HG03159 (cell line): ENCODE measurements around the gene UST.
"Not testable (repeated sequence)": the region's sequence is repeated elsewhere in the genome, so short reads cannot be mapped to it uniquely, and the experiment has no call there.

Experiments used
- ATAC-seq: cut with Tn5 transposase; IDR thresholded peaks from one replicate; pipeline ENCODE4 v1.9.1; 2021; ENCODE audit warnings: mild to moderate bottlenecking, moderate library complexity; ENCODE audit not compliant: unreplicated experiment

UST gene

DNA sequence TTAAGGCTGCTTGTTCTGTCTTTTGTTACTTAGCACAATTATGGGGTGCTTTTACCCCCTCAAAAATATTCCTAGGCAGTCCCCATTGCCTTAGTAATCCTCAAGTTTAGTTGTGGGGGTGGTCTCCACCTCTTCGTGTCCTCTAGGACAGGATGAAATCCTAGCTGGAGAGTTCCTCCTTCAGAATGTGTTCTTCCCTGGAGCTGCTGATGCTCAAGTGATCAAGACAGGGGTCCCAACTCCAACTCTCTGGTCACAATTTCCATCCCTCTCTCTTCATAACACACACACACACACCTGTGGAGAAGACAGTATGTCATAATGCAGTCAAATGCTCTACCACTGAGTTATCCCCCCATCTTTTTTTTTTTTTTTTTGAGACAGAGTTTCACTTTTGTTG, 280.7 kb downstream of the UST start:
- no peak for ATAC-seq

DNA sequence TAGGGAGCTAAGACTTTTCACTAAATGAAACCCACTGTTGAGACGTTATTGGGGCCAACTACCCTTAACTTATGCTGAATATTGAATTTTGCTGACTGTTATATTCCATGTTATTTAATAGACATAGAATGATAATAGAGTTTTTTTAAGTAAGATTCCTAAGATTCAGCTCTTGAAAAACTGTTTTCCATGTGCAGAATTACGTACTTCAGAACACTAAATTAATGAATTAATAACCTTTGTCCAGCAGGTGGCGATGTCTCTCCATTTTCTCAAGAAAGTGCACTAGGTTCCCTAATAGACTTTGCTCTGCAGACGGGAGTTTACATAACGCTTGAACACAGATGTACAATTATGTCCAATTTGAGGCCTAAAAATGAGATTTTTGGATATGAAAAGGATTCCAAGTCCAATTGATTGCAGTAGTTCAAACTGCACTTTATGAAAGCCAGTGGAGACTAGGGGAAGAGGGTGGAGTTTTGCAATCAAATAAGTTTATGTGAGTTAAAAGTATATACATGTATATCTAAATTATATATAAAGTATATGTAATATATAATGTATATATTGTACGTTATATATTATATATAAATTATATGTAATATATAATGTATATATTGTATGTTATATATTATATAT, 282.1 kb downstream of the UST start:
- no peak for ATAC-seq

DNA sequence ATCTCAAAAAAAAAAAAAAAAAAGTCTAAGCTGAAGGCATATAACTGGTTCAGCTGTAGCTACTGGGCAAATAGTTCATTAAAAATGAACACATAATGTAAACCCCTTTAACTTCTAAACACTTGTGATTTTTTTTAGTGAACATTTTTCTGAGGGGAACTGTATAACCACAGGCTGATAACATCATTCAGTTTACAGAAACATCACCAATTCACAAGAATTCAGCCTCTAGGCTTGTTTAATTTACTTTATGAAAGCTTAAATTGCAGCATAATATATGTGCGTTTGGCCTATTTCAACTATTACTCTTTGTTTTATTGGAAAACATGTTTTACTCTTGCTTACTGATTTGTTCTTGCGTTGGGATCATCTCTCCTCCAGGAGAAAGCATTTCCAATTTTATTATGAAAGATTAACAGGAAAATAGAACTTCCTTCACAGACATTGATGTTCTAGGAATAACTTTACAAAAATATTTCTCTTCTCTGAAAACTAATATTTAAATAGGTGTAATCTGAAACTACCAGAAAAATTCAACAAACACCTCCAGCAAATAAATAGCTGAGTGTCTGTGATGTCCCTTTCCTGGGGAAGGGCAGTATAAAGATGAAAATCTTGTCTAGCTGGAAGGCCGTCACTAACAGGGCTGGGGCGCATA, 284.5 kb downstream of the UST start:
- ATAC-seq, result no peak

DNA sequence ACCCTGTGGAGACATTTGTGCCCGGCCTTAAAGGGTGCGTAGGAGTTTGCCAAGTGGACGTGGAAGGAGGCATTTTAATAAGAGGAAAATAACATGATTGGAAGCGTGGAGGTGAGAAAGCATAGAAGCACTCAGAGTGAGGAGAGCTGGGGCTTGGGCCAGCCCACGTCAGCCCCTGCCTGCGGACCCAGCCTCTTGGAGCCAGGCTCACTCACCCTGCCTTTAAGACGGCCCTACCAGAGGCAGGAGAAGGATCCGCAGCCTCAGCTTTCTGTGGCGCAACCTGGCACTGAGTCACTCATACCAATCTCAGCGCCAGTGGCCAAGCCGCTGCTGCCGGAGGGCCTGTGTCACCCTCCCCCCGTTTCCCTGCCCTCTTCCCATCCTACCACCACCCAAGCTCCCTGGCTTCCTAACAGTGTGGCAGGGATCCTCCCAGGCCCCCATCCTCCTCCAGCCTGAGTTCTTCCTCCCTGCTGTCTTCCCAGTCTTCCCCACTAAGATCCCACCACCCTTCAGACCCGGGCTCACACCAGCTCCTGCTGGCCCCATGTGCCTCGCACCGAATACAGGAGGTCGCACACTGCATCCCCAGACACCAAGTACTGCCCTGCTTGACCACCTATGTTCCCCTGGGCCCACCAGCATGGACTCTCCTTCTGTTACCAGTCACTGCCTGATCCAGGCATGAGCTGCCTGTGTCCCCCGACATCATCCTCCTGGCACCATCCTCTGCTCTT, 285.2 kb downstream of the UST start:
- ATAC-seq, result peak; percentile 17

DNA sequence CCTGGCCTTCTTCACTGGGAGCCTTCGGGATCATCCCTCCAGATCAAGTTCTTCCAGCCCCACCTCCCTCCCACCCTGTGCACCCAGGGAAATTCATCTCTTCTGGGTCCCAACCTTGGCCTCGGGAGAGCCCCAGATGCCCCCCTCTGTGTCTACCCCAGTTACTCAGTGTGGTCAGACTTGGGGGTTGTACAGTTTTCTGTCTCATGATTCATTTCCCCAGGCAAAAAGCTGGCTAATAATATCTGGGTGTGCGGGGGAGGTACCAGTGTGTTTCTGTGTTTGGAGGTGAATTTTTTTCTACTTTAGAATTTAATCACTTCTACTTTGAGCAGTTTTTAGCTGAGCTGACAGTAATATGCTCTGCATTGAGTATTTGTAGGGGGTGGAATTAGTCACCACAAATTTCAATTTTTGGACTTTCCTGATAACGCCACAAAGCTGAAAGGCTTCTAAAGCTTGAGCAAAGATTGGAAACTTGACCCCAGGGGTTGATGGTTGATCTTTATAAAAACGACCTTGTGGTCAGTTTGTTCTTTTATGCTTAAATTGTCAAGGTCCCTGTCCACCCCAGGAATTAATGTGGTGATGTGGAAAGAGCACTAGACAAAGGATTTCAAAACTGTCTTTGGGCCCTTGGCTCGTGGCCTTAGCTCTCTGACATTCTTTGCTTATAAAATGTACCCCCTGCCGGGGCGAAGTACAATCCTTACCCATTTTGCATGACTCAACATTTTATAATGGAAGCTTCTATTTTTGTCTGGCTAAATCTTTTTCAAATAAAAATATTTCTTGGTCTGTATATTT, 286.0 kb downstream of the UST start:
- ATAC-seq, result peak; percentile 79

DNA sequence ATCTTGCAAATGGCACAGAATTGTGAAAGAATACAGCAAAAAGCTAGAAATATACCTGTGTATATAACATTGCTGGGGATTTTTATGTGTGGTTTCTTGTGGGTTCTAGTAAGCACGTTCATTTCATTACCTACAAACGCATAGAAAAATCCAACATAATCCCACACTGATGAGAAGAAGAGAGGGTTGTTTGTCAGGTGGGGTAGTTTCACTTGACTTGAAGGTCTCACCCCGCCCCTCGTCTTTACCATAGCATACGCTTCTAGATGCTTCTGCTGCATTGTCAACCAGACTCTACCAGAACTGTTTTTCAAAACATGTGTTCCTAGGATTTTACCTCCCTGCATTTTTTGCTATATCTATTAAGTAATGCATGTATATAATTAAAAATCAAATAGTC, 286.6 kb downstream of the UST start:
- no peak for ATAC-seq

DNA sequence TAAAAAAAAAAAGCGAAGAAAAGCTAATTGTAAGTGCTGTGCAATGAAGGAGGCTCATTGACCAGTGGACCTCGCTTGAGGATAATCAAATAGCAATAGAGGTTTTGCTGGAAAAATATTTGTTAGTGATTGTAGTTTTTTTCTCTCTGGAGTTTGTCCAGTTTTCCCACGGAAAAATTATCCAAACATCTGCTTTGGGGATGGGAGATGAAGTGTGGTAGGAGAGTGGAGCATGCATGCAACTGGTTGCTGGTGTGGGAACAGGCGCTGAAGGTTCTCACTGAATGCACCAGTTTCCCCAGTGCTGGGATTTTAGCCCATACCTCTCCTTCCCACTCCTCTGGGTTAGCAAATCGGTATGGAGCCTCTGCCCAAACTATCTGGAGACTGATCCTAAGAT, 288.9 kb downstream of the UST start:
- no peak for ATAC-seq

DNA sequence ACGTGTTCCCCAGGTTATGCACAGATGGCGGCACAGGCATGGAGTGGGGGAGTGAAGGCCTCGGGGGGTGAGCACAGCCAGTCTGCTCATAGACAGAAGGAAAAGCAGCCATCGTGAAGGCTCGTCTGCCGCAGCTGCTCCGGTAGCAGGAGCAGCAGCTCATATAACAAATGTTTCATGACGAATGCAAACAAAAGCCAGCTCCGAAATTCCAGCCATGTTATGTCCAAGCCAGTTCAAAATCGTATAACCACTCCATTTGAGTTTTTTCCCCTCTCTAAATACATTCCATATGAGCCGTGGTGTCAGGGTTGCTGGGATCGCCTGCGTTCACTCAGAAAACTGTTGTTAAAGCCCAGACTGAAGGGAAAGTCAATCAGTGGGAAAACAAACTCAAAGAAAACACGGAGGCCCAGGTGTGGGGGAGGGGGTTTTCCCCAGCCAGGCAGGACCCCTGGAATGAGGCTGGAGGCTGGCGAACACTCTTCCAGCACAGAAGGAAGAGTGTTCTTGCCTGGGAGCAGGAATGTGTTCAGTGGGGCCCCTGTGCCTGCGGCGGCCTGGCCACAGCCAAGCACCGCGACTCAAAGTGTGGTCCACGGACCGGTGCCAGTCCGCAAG, 290.3 kb downstream of the UST start:
- ATAC-seq, result no peak

DNA sequence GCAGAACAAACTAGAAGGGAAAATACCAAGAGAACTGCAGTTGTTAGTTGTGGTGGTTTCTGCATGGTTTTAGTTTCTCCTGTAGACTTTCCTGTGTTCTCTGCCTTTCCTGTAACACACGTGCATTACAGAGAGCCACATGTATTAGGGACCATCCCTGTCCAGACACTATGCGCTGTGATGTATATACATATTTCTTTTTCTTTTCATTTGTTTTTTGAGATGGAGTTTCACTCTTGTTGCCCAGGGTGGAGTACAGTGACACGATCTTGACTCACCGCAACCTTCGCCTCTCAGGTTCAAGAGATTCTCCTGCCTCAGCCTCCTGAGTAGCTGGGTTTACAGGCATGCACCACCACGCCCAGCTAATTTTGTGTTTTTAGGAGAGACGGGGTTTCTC, 292.2 kb downstream of the UST start:
- not testable (repeated sequence) for ATAC-seq

DNA sequence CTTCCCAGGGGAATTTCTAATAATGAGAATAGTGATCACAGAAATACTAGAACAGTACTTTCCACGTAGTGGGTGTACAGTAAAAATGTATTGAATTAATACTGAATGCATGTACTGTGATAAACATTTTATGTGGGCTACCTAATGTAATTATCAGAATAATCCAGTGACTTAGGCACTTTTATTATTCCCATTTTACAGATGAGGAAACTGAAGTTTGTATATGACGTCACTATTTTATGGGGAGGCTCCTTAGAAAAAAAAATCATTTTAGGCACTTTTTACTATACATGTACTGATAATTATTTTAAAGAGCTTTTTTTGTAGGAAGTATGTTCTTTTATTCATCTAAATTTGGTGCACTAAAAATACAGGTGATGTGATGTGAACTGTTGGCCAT, 295.1 kb downstream of the UST start:
- no peak for ATAC-seq

DNA sequence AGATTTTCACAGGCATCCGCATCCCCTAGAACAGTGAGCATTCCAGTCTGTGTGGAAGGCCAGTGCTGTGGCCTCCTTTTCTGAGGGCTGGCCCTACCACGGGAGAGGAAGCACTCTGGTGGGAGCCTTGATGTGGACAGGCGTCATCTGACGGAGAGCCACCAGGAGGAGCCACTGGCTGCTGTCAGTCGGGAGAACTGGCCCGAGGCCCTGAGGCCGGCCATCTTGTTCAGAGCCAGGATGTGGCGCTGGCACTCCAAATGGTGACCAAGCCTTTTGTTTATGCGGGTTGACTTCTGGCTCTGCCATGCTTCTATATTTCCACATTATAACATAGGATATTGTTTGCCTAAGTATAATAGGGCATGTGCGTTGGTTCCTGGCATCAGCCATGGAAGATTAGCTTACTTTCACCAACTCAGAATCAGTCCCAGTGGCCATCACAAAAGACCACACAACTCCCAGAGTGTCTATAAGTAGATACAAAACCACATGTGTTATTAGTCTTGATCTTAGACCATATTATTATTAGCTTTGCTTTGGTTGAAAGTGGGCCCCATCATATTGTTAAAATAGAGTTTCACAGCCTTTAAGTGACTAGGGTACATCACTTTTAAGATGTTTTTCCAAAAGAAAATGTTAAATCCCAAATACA, 296.8 kb downstream of the UST start:
- no peak for ATAC-seq

DNA sequence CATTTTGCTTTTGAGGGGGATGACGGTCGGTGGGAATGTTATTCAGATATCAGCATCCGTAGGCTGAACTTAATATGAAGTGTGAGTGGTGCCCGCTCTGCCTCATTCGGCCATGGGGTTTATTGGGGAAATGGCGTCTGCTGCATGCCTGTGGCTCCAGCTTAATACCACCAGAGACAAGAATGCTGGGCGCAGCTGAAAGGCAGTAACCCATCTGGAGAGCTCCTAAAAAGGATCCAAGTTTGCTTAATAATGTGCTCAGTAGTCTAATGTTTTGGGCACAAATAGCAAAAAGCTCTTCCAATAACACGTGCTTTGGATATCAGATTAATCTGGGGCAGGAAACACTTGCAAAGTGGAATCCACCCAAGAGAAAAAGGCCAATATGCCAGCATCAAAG, 297.7 kb downstream of the UST start:
- no peak for ATAC-seq

DNA sequence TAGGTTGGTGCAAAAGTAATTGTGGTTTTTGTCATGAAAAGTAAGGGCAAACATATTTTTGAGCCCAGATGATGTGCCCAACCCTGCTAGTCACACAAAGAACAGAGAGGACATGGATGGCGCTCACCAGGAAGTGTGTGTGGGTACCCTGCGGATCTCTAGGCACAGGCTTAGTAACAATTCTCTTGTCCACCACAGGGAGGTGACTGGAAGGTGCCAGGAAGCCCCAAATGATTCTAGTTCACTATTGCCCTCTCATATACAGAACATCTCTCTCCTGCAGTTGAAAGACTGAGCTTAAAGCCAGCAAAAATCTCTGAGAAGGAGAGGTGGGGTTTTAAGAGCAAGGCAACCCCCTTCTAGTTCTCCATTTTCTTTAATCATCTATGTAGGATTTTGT, 298.6 kb downstream of the UST start:
- peak; percentile 59 for ATAC-seq

DNA sequence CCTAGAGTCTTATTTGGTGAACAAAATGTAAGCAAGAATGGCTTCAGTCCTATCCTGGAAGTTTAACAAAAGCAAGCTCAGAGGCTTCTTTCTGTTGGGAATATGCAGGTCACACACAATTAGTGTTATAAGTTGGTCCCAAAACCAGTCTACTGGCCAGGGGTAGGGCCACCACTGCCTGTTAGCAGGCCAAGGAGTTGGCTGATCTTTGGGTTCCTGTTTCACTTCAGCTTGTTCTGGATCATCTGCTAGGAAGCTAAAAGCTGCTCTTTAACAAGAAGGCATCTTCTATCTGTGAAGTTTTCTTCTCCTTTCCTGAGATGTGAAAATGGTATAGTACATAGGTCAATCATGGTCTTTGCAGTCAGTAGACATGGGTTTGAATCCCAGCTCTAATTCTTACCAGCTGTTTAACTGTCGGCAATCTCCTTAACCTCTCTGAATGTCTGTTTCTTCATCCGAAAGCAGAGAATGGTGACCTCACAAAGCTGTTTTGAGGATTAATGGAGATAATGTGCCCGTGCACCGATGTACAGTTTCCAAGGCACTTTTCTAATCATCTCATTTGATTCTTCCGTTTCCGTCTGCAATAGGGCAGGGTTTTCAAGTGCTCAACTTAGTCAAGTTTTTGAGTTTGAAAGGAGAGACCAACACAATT, 299.5 kb downstream of the UST start:
- ATAC-seq, result no peak

DNA sequence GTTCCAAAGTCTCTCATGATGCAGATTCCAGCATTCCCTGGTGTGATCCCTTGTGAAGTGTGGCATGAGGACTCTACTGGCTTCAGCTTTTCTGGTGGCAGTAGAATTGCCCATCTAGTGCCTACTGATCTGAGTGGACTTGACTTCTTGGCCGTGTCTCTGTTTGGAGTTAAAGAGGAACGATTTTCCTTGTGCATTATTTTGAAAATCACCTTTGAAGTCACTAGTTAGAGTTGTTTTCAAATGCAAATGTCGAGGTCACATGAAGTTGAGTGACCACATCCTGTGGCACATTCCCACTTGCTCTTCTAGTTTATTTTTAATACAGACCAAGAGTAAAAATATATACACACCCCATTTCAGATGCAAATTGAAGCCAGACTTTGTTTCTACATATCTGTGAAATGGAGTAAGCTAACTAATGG, 300.0 kb downstream of the UST start:
- no peak for ATAC-seq

DNA sequence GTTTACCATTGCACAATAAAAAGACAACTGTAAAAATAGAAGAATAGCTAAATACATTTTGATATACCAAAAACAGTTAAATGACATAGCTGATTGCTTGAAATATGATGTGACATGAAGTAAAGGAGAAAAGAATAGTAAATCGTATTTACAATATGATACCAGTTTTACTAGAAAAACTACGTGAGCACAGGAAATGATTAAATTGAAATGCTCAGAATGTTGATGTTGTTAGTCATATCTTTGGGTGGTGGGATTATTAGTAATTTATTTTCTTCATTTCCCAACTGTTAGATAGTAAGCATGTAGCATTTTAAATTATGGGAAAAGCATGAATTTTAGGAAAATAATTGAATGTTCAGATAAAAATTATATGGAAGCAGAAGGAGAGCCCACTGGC, 302.4 kb downstream of the UST start:
- no peak for ATAC-seq

DNA sequence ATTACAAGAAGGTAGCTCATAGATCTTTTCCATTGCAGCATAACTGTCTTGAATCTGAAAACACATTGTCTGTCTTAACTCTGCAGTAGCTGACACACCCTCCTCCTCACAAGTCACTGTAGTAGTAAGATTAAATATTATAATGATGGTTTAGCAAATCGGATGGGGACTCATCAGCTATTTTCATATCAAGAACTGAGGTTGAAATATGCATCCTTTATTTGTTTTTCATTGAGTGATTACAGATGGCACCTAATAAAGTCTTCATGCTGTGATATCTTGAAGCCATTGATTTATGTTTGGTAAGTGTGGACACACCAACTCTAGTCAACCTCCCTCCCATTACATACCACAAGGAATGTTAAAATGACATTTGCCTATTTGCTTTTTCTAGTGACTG, 303.3 kb downstream of the UST start:
- no peak for ATAC-seq

DNA sequence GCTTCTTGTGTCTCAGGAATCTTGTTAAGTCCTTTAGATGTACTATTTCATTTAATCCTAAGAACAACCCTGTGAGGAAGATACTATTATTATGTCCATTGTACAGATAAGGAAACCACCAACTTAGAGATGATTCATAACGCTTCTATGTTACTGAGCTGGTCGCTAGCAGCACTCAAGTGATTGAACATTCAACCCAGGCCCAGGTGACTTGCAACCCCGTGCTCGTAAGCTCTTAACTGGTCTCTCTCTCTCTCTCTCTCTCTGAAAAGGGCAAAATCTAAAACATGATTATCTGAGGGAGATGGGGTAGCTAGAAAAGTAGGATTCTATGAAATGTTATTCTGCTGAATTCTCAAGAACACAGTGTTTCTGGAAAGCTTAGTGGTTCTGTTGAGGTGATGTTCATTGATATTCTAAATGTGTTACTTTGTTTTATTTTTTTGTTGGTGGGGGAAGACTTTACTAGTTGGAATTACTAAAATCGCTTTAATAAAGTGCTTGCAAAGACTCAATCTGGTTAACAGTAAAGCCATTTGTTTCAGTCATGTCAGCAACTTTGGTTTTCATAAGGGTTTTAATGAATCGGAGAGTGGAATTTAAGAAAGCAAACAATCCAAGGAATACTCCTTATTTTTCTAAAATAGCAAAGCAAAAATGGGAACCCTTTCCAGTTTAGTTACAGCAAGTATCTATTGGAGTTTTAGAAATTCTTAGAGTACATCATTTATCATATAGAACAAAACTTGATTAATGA, 305.7 kb downstream of the UST start:
- ATAC-seq, result peak; percentile 52

DNA sequence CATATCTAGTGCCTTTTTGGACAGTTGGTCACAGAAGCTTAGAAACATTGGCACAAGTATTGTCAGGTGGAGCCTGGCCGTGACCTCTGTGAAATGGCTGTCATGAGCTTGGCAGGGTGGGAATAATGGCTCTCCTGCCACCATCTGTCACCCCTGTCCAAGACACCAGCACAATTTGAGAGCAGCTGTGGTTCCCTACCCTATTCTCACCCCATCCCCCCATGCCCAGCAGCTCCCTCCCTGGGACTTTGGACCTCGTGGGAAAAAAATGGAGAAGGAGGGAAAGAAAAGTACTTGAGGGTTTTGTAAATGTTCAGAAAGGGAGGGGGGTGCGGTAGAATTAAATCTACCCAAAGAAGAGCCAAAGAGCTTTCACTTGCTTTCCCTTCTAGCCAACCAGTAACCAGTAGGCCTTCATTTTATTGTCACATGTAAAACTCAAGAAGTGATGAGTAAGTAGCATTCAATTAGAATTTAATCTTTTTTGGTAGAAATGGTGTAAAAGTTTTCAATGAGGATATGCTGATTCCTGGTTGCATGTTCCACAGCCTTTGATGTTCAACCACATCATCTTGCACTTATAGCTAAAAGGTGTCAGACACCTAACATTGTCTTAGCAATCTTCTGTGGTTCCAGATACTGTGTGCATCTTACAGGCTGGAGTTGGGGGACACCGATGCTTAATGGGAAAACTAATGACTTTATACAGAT, 307.2 kb downstream of the UST start:
- ATAC-seq, result no peak
